ENCODE data around the gene MRPL52.
"Not testable (repeated sequence)": the region's sequence is repeated elsewhere in the genome, so short reads cannot be mapped to it uniquely, and the experiment has no call there.

Gene MRPL52

GRCh38 chr14:22839159-22839779 is 9.6 kb downstream of the MRPL52 start:
- DNase-seq (ENCODE audit: low read depth): no peak

DNA sequence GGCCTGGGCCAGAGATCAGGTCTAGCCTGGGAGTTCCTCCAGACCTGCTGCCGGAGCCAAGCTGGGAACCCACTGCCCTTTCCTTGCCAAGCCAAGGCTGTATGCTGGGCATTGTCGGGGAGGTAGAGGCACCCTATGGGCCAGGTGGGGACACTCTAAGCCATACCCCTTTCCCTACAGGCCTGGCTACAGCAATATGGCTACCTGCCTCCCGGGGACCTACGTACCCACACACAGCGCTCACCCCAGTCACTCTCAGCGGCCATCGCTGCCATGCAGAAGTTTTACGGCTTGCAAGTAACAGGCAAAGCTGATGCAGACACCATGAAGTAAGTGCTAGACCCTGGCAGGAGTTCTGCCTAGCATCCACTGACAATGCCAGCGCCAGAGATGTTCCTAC is 11.6 kb downstream of the MRPL52 start:
- no peak for DNase-seq (ENCODE audit: low read depth)

DNA sequence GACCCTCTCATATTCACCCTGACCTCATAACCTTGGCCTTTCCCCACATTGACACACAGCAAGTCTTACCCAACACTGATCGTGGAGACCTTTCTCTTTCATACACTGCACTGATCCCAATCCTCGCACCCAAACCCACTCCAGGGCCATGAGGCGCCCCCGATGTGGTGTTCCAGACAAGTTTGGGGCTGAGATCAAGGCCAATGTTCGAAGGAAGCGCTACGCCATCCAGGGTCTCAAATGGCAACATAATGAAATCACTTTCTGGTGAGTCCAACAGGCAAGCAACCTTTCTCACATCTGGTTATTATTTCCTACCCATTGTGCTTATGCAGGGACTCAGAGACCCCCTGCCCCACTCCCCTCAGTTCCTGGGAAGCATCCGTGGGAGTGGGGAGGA is 12.1 kb downstream of the MRPL52 start:
- DNase-seq (ENCODE audit: low read depth): no peak

GRCh38 chr14:22842211-22843122 is 12.8 kb downstream of the MRPL52 start:
- no peak for DNase-seq (ENCODE audit: low read depth)

GRCh38 chr14:22843123-22843925 is 13.6 kb downstream of the MRPL52 start:
- no peak for DNase-seq (ENCODE audit: low read depth)

- DNase-seq (ENCODE audit: low read depth): no peak
These were observed 14.8 kb downstream of the MRPL52 start for GRCh38 chr14:22844221-22845102.

GRCh38 chr14:22845103-22845394 is 15.4 kb downstream of the MRPL52 start:
- DNase-seq (ENCODE audit: low read depth): no peak

GRCh38 chr14:22845821-22846625 is 16.3 kb downstream of the MRPL52 start:
- DNase-seq (ENCODE audit: low read depth): no peak

GRCh38 chr14:22846811-22847307 is 17.2 kb downstream of the MRPL52 start:
- DNase-seq (ENCODE audit: low read depth): no peak

- no peak for DNase-seq (ENCODE audit: low read depth)
These were observed 18.1 kb downstream of the MRPL52 start for GRCh38 chr14:22847661-22848341.

- no peak for DNase-seq (ENCODE audit: low read depth)
These were observed 18.9 kb downstream of the MRPL52 start for GRCh38 chr14:22848351-22849164.

DNA sequence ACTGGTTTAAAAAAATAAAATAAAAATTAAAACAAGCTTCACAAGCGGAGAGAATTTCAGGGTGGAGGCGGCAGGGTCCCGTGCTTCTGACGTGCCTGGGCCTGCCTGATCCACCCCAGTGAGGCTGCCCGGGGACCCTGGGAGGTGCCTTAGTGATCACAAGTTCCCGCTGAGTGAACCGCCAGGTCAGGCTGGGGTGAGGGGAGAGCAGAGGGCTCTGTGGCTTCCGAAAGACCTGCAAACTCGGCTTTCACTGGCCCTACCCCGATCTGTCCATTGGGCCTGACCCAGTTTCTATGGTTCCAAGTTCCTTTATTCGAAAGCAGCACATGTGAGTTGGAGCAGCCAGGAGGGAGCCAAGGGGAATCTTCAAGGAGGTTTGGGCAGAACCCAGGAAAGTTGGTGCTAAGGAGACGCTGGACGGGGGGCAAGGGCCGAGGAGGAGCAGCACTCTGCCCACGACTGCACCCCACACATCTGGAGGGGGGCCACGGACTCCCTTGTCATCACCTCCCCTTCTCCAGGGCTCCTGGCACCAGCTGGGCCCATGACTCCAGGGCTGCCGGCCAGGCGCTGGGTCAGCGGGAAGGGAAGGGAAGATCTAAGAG is 19.6 kb downstream of the MRPL52 start:
- no peak for DNase-seq (ENCODE audit: low read depth)

DNA sequence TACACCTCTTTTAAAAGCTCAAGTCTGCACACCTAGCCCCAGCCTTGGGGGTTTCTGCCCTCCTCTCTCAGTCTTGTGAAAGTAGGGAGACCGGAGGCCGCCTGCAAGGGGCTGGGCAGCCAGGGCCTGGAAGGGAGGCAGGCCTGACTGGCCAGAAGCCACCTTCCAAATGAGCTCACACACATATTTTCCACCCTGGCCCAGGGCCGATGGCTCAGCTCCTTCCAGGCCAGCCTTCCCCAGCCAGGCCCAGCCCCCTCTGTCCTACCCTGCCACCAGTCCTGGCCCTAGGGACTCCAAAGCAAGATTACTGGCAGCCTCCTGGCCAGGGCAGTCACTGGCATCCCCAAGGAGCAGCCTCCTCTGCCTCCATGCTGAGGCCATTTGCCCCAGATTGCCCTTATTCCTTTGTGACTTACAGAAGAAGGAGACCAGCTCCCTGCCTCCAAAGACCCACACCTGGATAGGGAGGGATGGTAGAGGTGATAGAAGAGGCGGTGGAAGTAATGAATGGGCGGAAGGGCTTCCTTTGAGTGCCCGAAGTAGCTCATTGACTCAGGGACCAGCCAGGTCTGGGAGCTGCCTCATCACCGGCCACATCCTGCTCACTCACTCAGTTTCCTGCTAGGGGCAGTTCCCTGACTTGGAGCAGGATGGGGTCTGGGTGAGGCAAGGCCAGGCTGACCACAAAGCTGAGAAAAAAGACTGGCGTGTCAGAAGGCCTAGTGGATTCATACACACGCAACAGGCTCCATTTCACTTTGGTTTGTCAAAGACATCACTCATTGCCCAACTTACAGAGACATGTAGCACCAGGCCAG is 21.5 kb downstream of the MRPL52 start:
- no peak for DNase-seq (ENCODE audit: low read depth)

DNA sequence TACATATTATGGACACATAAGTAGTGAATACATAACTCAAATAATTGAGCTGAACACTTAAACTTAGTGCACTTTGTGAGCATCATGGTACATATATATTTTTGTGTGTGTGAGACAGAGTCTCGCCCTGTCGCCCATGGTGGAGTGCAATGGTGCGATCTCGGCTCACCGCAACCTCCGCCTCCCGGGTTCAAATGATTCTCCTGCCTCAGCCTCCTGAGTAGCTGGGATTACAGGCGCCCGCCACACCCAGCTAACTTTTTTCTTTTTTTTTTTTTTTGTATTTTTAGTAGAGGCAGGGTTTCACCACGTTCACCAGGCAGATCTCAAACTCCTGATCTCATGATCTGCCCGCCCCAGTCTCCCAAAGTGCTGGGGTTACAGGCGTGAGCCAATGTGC is 22.5 kb downstream of the MRPL52 start:
- not testable (repeated sequence) for DNase-seq (ENCODE audit: low read depth)

- no peak for DNase-seq (ENCODE audit: low read depth)
These were observed 22.9 kb downstream of the MRPL52 start for GRCh38 chr14:22852599-22852939.

- DNase-seq (ENCODE audit: low read depth): peak; percentile 93
These were observed 23.5 kb downstream of the MRPL52 start for GRCh38 chr14:22852940-22853767.

DNA sequence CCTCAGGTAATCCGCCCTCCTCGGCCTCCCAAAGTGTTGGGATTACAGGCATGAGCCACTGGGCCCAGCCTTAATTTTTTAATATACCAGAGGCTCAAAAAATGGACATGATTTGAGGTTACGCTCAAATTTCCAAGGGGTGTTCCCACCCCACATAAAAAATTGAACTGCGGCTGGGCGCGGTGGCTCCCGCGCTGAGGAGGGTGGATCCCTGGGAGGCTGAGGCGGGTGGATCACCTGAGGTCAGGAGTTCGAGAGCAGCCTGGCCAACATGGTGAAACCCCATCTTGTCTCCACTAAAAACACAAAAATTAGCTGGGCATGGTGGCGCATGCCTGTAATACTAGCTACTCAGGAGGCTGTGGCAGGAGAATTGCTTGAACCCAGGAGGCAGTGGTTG is 24.6 kb downstream of the MRPL52 start:
- DNase-seq (ENCODE audit: low read depth): not testable (repeated sequence)

All from activated gamma-delta T cell treated with anti-CD3 and anti-CD28 coated beads, Interleukin-2, amount 50 U/mL, for 16 hours (primary cell).